ENCODE measurements around the gene LCAT.

The LCAT gene

GRCh38 chr16:67954421-67955196 is 10.7 kb upstream of the LCAT start:
- no peak for DNase-seq (ENCODE audit: insufficient read length)
- TF ChIP-seq POLR2A (IDR thresholded peaks at IDR 0.05; ENCODE audit: low read depth, low read length) (no peak), POLR2AphosphoS5 (IDR thresholded peaks at IDR 0.05; ENCODE audit: low read depth, low read length) (no peak), TAF1 (IDR thresholded peaks at IDR 0.05; ENCODE audit: borderline replicate concordance, low read depth, low read length) (no peak)
- no peak for FAIRE-seq

- FAIRE-seq: no peak
- no peak for TF ChIP-seq POLR2A (IDR thresholded peaks at IDR 0.05; ENCODE audit: low read depth, low read length)
- no peak for DNase-seq (ENCODE audit: insufficient read length)
These were observed 9.9 kb upstream of the LCAT start for GRCh38 chr16:67953641-67954375.

GRCh38 chr16:67951485-67951884 is 7.6 kb upstream of the LCAT start:
- TF ChIP-seq POLR2AphosphoS5 (IDR thresholded peaks at IDR 0.05; ENCODE audit: low read depth, low read length) (no peak), POLR2A (IDR thresholded peaks at IDR 0.05; ENCODE audit: low read depth, low read length) (no peak), TAF1 (IDR thresholded peaks at IDR 0.05; ENCODE audit: borderline replicate concordance, low read depth, low read length) (no peak)
- DNase-seq (ENCODE audit: insufficient read length) (no peak), FAIRE-seq (no peak)

- no peak for DNase-seq (ENCODE audit: insufficient read length)
- no peak for FAIRE-seq
- TF ChIP-seq TAF1 (IDR thresholded peaks at IDR 0.05; ENCODE audit: borderline replicate concordance, low read depth, low read length) (no peak), POLR2A (IDR thresholded peaks at IDR 0.05; ENCODE audit: low read depth, low read length) (no peak), POLR2AphosphoS5 (IDR thresholded peaks at IDR 0.05; ENCODE audit: low read depth, low read length) (no peak)
These were observed 6.5 kb upstream of the LCAT start for GRCh38 chr16:67950335-67950843.

GRCh38 chr16:67949645-67950044 is 5.7 kb upstream of the LCAT start:
- TF ChIP-seq TAF1 (IDR thresholded peaks at IDR 0.05; ENCODE audit: borderline replicate concordance, low read depth, low read length) (no peak), POLR2AphosphoS5 (IDR thresholded peaks at IDR 0.05; ENCODE audit: low read depth, low read length) (no peak), POLR2A (IDR thresholded peaks at IDR 0.05; ENCODE audit: low read depth, low read length) (no peak)
- FAIRE-seq (no peak), DNase-seq (ENCODE audit: insufficient read length) (no peak)

- DNase-seq (ENCODE audit: insufficient read length) (no peak), FAIRE-seq (no peak)
- no peak for TF ChIP-seq POLR2A (IDR thresholded peaks at IDR 0.05; ENCODE audit: low read depth, low read length)
These were observed 4.1 kb upstream of the LCAT start for GRCh38 chr16:67948015-67948414.

- DNase-seq (ENCODE audit: insufficient read length): no peak
- no peak for FAIRE-seq
- no peak for TF ChIP-seq TAF1 (IDR thresholded peaks at IDR 0.05; ENCODE audit: borderline replicate concordance, low read depth, low read length)
- TF ChIP-seq POLR2A (IDR thresholded peaks at IDR 0.05; ENCODE audit: low read depth, low read length): no peak
- TF ChIP-seq POLR2AphosphoS5 (IDR thresholded peaks at IDR 0.05; ENCODE audit: low read depth, low read length): no peak
These were observed 3.1 kb upstream of the LCAT start for GRCh38 chr16:67946966-67947558.

GRCh38 chr16:67946128-67946569 is 2.2 kb upstream of the LCAT start:
- no peak for TF ChIP-seq POLR2A (IDR thresholded peaks at IDR 0.05; ENCODE audit: low read depth, low read length)
- no peak for TF ChIP-seq TAF1 (IDR thresholded peaks at IDR 0.05; ENCODE audit: borderline replicate concordance, low read depth, low read length)
- TF ChIP-seq POLR2AphosphoS5 (IDR thresholded peaks at IDR 0.05; ENCODE audit: low read depth, low read length): no peak
- DNase-seq (ENCODE audit: insufficient read length) (no peak), FAIRE-seq (no peak)

- TF ChIP-seq POLR2AphosphoS5 (IDR thresholded peaks at IDR 0.05; ENCODE audit: low read depth, low read length) (no peak), TAF1 (IDR thresholded peaks at IDR 0.05; ENCODE audit: borderline replicate concordance, low read depth, low read length) (no peak), POLR2A (IDR thresholded peaks at IDR 0.05; ENCODE audit: low read depth, low read length) (no peak)
- DNase-seq (ENCODE audit: insufficient read length) (no peak), FAIRE-seq (no peak)
These were observed 1.5 kb upstream of the LCAT start for GRCh38 chr16:67945392-67945933.

GRCh38 chr16:67944690-67945391 is 921 bp upstream of the LCAT start:
- no peak for FAIRE-seq
- TF ChIP-seq TAF1 (IDR thresholded peaks at IDR 0.05; ENCODE audit: borderline replicate concordance, low read depth, low read length): no peak
- TF ChIP-seq POLR2AphosphoS5 (IDR thresholded peaks at IDR 0.05; ENCODE audit: low read depth, low read length): no peak
- no peak for TF ChIP-seq POLR2A (IDR thresholded peaks at IDR 0.05; ENCODE audit: low read depth, low read length)
- no peak for DNase-seq (ENCODE audit: insufficient read length)

- DNase-seq (ENCODE audit: insufficient read length): no peak
These were observed 683 bp downstream of the LCAT start for GRCh38 chr16:67943256-67943618.

More at GRCh38 chr16:67943256-67943618, 683 bp downstream of the LCAT start:
- FAIRE-seq: no peak
- TF ChIP-seq POLR2A (IDR thresholded peaks at IDR 0.05; ENCODE audit: low read depth, low read length): no peak
- no peak for TF ChIP-seq TAF1 (IDR thresholded peaks at IDR 0.05; ENCODE audit: borderline replicate concordance, low read depth, low read length)
- TF ChIP-seq POLR2AphosphoS5 (IDR thresholded peaks at IDR 0.05; ENCODE audit: low read depth, low read length): no peak
